NCI-H2107 (cell line): ENCODE data around the gene POTEJ.
"Not testable (repeated sequence)": the region's sequence is repeated elsewhere in the genome, so short reads cannot be mapped to it uniquely, and the experiment has no call there.

Experiments used
- DNase-seq: peaks from one replicate; lab custom pipeline; 2025; lab: John Stamatoyannopoulos, UW

POTEJ gene

GRCh38 chr2:130611140-130611539 is at the start of gene POTEJ:
POTEJ (plus strand) TSS chr2:130611440; CDS start chr2:130611533, 93 bp downstream.
- not testable (repeated sequence) for DNase-seq

- not testable (repeated sequence) for DNase-seq
Observed at GRCh38 chr2:130566165-130566564, 45.1 kb upstream of the POTEJ start.

- DNase-seq: not testable (repeated sequence)
Observed at GRCh38 chr2:130571929-130572328, 39.3 kb upstream of the POTEJ start.

GRCh38 chr2:130574230-130574629 is 37.0 kb upstream of the POTEJ start:
- not testable (repeated sequence) for DNase-seq

GRCh38 chr2:130576209-130576784 is 34.9 kb upstream of the POTEJ start:
- not testable (repeated sequence) for DNase-seq

GRCh38 chr2:130577559-130577958 is 33.7 kb upstream of the POTEJ start:
- DNase-seq: not testable (repeated sequence)

GRCh38 chr2:130579121-130579520 is 32.1 kb upstream of the POTEJ start:
- DNase-seq: not testable (repeated sequence)

- not testable (repeated sequence) for DNase-seq
Observed at GRCh38 chr2:130581491-130581890, 29.7 kb upstream of the POTEJ start.

GRCh38 chr2:130582970-130583369 is 28.3 kb upstream of the POTEJ start:
- DNase-seq: not testable (repeated sequence)

GRCh38 chr2:130583582-130583981 is 27.7 kb upstream of the POTEJ start:
- not testable (repeated sequence) for DNase-seq

GRCh38 chr2:130584726-130585125 is 26.5 kb upstream of the POTEJ start:
- not testable (repeated sequence) for DNase-seq

- not testable (repeated sequence) for DNase-seq
Observed at GRCh38 chr2:130588688-130589458, 22.4 kb upstream of the POTEJ start.

GRCh38 chr2:130590170-130590841 is 20.9 kb upstream of the POTEJ start:
- not testable (repeated sequence) for DNase-seq

- not testable (repeated sequence) for DNase-seq
Observed at GRCh38 chr2:130590842-130591359, 20.3 kb upstream of the POTEJ start.

- not testable (repeated sequence) for DNase-seq
Observed at GRCh38 chr2:130592791-130593414, 18.3 kb upstream of the POTEJ start.

GRCh38 chr2:130594011-130594410 is 17.2 kb upstream of the POTEJ start:
- DNase-seq: not testable (repeated sequence)

GRCh38 chr2:130596757-130597156 is 14.5 kb upstream of the POTEJ start:
- not testable (repeated sequence) for DNase-seq

- DNase-seq: not testable (repeated sequence)
Observed at GRCh38 chr2:130597994-130598393, 13.2 kb upstream of the POTEJ start.

- DNase-seq: not testable (repeated sequence)
Observed at GRCh38 chr2:130598463-130598862, 12.8 kb upstream of the POTEJ start.

GRCh38 chr2:130599393-130599792 is 11.8 kb upstream of the POTEJ start, which contains the start of gene CFC1:
CFC1 (minus strand) TSS chr2:130599575; CDS start chr2:130599287, 288 bp downstream.
- not testable (repeated sequence) for DNase-seq

GRCh38 chr2:130599926-130600325 is 11.3 kb upstream of the POTEJ start:
- DNase-seq: not testable (repeated sequence)
